GM12878 (cell line): ENCODE results near the gene ANTKMT. TPM values are rescaled to one million over a fixed set of nuclear protein-coding genes. Genes with fewer than 3 reads are reported as not detected.

Source experiments
- ATAC-seq: fragments of 200-7000 bp; cut with Tn5 transposase; 3 replicates; pipeline ENCODE4 v1.9.1; 2020; ENCODE audit warnings: mild to moderate bottlenecking, moderate library complexity
- BruUV-seq: library from RNA; stranded (reverse); fragments of 400-500 nt; replicated peaks from 2 replicates; lab custom pipeline; 2021; lab: Mats Ljungman, UMichigan
- CTCF ChIA-PET: fragments of 300-600 bp; sonication (Branson Sonifier 250); formaldehyde crosslinking; extraction: SDS; loops from one replicate; lab custom pipeline; 2021; ENCODE audit warnings: inconsistent platforms; lab: Yijun Ruan, JAX
- POLR2A ChIA-PET: fragments of 350-600 bp; formaldehyde crosslinking; extraction: SDS; loops from one replicate; lab custom pipeline; 2021; ENCODE audit warnings: inconsistent platforms; lab: Charles Lee
- RAD21 ChIA-PET: fragments of 300-600 bp; sonication (Branson Sonifier 250); formaldehyde crosslinking; loops from one replicate; lab custom pipeline; 2023; ENCODE audit warnings: antibody characterized with exemption; ENCODE audit not compliant: unreplicated experiment; lab: Charles Lee
- SMC1A ChIA-PET: fragments of 300-600 bp; sonication (Branson Sonifier 250); formaldehyde crosslinking; loops from one replicate; lab custom pipeline; 2023; ENCODE audit not compliant: unreplicated experiment, uncharacterized antibody; lab: Charles Lee
- DNase-seq: peaks from one replicate; pipeline ENCODE4 v3.0.0-alpha.2; 2011; ENCODE audit warnings: low read depth, low spot score
- FAIRE-seq: peaks from 3 replicates; lab custom pipeline; 2011; peaks lifted over from hg19 to GRCh38; lab: Jason Lieb, UNC
- H2AFZ ChIP-seq: 2 replicates; pipeline ENCODE4 v1.6.0; 2011; ENCODE audit warnings: low read depth, low read length, control low read depth; ENCODE audit not compliant: control insufficient read depth
- H3K27ac ChIP-seq: 2 replicates; pipeline ENCODE4 v1.5.1; 2011; ENCODE audit warnings: control low read depth; ENCODE audit not compliant: control insufficient read depth, insufficient read depth
- H3K27me3 ChIP-seq, 2 experiments: replicated peaks in 1 of 2; 2 replicates each; pipeline versions ENCODE4 v1.6.0 to v1.6.1; 2011; ENCODE audit warnings: low read length in 1 of 2; ENCODE audit not compliant: control insufficient read depth in 2 of 2, insufficient read depth in 2 of 2
- H3K36me3 ChIP-seq, 2 experiments: 2 replicates each; pipeline ENCODE4 v1.5.1; 2011; ENCODE audit warnings: low read length in 1 of 2; ENCODE audit not compliant: control insufficient read depth in 2 of 2, insufficient read depth in 2 of 2
- H3K4me1 ChIP-seq: 2 replicates; pipeline ENCODE4 v1.6.1; 2011; ENCODE audit warnings: mild to moderate bottlenecking, low read length, moderate library complexity, mixed read lengths; ENCODE audit not compliant: control insufficient read depth, insufficient read depth
- H3K4me2 ChIP-seq: 2 replicates; pipeline ENCODE4 v1.6.0; 2011; ENCODE audit warnings: control low read depth; ENCODE audit not compliant: control insufficient read depth, insufficient read depth
- H3K4me3 ChIP-seq: fragments of 200-600 bp; sonication (generic); 2 replicates; pipeline ENCODE4 v1.5.1; 2016
- H3K79me2 ChIP-seq: 2 replicates; pipeline ENCODE4 v1.6.0; 2011; ENCODE audit warnings: low read length; ENCODE audit not compliant: control insufficient read depth, insufficient read depth
- H3K9ac ChIP-seq: 2 replicates; pipeline ENCODE4 v1.8.0; 2011; ENCODE audit warnings: low read length, control low read depth, mixed read lengths; ENCODE audit not compliant: control insufficient read depth, insufficient read depth
- H3K9me3 ChIP-seq: replicated peaks from 3 replicates; pipeline ENCODE4 v1.5.1; 2011; ENCODE audit warnings: mild to moderate bottlenecking, low read length; ENCODE audit not compliant: control insufficient read depth, insufficient read depth
- H4K20me1 ChIP-seq: 2 replicates; pipeline ENCODE4 v1.6.0; 2011; ENCODE audit not compliant: control insufficient read depth, insufficient read depth
- CHD1 ChIP-seq: IDR thresholded peaks from 2 replicates; pipeline ENCODE4 v1.6.1; 2012; ENCODE audit warnings: low read depth, low read length, improper control_type of control experiment
- EP300 ChIP-seq, 2 experiments: fragments of 150-350 bp in 1 of 2; IDR thresholded peaks; 2 replicates each; pipeline ENCODE4 v1.6.1; 2011 to 2012; ENCODE audit warnings: low read depth in 2 of 2, low read length in 2 of 2, borderline replicate concordance in 1 of 2, improper control_type of control experiment in 1 of 2, inconsistent platforms in 1 of 2; ENCODE audit not compliant: control insufficient read depth in 1 of 2
- KDM1A ChIP-seq: fragments of 200-600 bp; sonication (generic); IDR thresholded peaks from 2 replicates; pipeline ENCODE4 v1.6.1; 2016; ENCODE audit warnings: borderline replicate concordance
- RAD51 ChIP-seq: fragments of 450-650 bp; IDR thresholded peaks from 2 replicates; pipeline ENCODE4 v1.6.1; 2016; ENCODE audit warnings: moderate library complexity, mild to moderate bottlenecking, inconsistent platforms
- TCF3 ChIP-seq: IDR thresholded peaks from 2 replicates; pipeline ENCODE4 v1.6.1; 2012; ENCODE audit warnings: low read depth, mild to moderate bottlenecking, low read length, borderline replicate concordance; ENCODE audit not compliant: insufficient read depth
- WGBS: methylation state at CpG from one replicate; pipeline ENCODE4 v1.1.6; 2016; ENCODE audit warnings: low lambda C conversion rate; ENCODE audit not compliant: insufficient replicate concordance, insufficient coverage; ENCODE audit errors: missing lambda C conversion rate; 5-methylcytosine and 5-hydroxymethylcytosine counted together
- in situ Hi-C: fragments of 300-500 bp; cut with MboI; formaldehyde crosslinking; loops from 9 replicates; pipeline ENCODE4 v1.14.3; 2018; ENCODE audit warnings: mixed read lengths
- intact Hi-C: fragments of 100-400 bp; cut with micrococcal nuclease; formaldehyde crosslinking; loops from one replicate; pipeline ENCODE4 v1.14.2; 2022; ENCODE audit not compliant: unreplicated experiment
- polyA plus RNA-seq, 11 experiments: library from polyadenylated mRNA; depleted of rRNA in 4 of 11; unstranded in 6 of 11; stranded (reverse) in 5 of 11; fragments of >200 nt; fragmentation: Nextera tagmentation in 4 of 11; fragmentation: Illumina TruSeq in 1 of 11; extraction: Ambion mirVana in 4 of 11; extraction: Trizol in 1 of 11; gene quantifications; 1 replicate in 1 of 11; 2 replicates in 10 of 11; pipeline versions ENCODE4 v1.2.1 to v1.2.3, GENCODE V29; 2011 to 2016; ENCODE audit warnings: inconsistent platforms in 2 of 11, missing spikeins in 2 of 11, low read depth in 1 of 11
- total RNA-seq, 4 experiments: library from RNA; depleted of rRNA in 3 of 4; stranded (reverse); fragments of >200 nt in 3 of 4; fragmentation: Illumina TruSeq in 1 of 4; extraction: Trizol in 1 of 4; gene quantifications; 2 replicates each; pipeline versions ENCODE4 v1.2.1 to v1.2.3, GENCODE V29; 2013 to 2021
- TF ChIP-seq, protein P1 (sequence below): fragments of 450-650 bp; formaldehyde crosslinking; IDR thresholded peaks from 2 replicates; pipeline ENCODE4 v1.5.0; 2022; ENCODE audit warnings: mild to moderate bottlenecking, missing genetic modification characterization

The ANTKMT gene
- total and polyA plus RNA-seq, 10 of the 15 experiments (the other 5 are each of a cell fraction or from before 2014, with no cell fraction given): 0.58 to 60.5 (median 25.8) TPM

DNA sequence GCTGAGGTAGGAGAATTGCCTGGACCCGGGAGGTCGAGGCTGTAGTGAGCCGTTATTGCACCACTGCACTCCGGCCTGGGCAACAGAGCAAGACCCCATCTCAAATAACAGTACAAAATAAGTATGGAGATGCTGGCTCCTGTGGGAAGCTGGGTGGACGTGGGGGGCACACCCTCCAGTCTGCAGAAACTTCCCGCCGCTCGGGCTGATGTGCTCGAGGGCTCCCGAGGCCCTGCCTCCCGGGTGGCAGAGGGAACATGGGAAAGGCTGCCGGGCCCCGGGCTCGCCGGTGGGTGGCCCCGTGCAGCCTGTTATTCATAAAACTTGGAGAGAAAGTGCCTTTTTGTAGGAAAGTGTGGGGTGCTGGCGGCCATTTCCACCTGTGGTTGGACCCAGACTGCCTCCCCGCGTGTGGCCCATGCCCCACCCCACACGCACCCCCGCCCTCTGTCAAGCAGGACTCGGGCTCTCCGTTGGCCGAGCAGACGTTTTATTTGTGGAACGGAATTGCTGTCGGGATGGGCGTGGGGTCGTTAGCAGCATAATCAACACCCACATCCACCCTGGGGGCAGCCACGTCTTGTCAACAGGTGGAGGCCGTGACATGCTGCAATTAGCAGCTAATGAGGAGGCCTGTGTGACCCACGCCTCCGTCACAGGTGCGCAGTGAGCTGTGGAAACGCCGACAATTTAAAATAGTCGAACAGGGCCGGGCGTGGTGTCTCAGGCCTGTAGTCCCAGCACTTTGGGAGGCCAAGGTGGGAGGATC lies 27.2 kb downstream of the ANTKMT start:
- no peak overlapping the region for H3K9ac ChIP-seq
- TF ChIP-seq, protein P1, sequence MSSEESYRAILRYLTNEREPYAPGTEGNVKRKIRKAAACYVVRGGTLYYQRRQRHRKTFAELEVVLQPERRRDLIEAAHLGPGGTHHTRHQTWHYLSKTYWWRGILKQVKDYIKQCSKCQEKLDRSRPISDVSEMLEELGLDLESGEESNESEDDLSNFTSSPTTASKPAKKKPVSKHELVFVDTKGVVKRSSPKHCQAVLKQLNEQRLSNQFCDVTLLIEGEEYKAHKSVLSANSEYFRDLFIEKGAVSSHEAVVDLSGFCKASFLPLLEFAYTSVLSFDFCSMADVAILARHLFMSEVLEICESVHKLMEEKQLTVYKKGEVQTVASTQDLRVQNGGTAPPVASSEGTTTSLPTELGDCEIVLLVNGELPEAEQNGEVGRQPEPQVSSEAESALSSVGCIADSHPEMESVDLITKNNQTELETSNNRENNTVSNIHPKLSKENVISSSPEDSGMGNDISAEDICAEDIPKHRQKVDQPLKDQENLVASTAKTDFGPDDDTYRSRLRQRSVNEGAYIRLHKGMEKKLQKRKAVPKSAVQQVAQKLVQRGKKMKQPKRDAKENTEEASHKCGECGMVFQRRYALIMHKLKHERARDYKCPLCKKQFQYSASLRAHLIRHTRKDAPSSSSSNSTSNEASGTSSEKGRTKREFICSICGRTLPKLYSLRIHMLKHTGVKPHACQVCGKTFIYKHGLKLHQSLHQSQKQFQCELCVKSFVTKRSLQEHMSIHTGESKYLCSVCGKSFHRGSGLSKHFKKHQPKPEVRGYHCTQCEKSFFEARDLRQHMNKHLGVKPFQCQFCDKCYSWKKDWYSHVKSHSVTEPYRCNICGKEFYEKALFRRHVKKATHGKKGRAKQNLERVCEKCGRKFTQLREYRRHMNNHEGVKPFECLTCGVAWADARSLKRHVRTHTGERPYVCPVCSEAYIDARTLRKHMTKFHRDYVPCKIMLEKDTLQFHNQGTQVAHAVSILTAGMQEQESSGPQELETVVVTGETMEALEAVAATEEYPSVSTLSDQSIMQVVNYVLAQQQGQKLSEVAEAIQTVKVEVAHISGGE (CRISPR knock-in tag): no peak
- TF ChIP-seq EP300 (IDR thresholded peaks at IDR 0.05; ENCODE audit: borderline replicate concordance in 1 of 2, control insufficient read depth in 1 of 2, low read depth in 2 of 2, low read length in 2 of 2): no peak
- no peak for TF ChIP-seq KDM1A
- TF ChIP-seq RAD51: no peak
- TF ChIP-seq TCF3: no peak
- no peak for TF ChIP-seq CHD1
- intact Hi-C loops (no loop called here), in situ Hi-C loops (no loop called here)
- ChIA-PET SMC1A (interaction anchor here (0.6 kb wide), 1 partner anchor 39 kb away, joined by 3 read pairs; no protein-coding TSS in a partner anchor), RAD21 (no interaction called here), POLR2A (no interaction called here), CTCF (interaction anchor here (0.5 kb wide), 1 partner anchor 60 kb away, joined by 3 read pairs; no protein-coding TSS in a partner anchor)
- no peak overlapping the region for H3K4me2 ChIP-seq
- H3K4me3 ChIP-seq: no peak overlapping the region
- no peaks in the 10 kb centered on the region for H3K79me2 ChIP-seq
- ATAC-seq (no peak), DNase-seq (no peak), FAIRE-seq (no peak)
- H3K36me3 ChIP-seq: no peaks in the 10 kb centered on the region
- no peak overlapping the region for H2AFZ ChIP-seq
- no peaks in the 10 kb centered on the region for H3K4me1 ChIP-seq
- no TSS peak for BruUV-seq
- H4K20me1 ChIP-seq: no peaks in the 10 kb centered on the region
- H3K27me3 ChIP-seq: no peaks in the 10 kb centered on the region; a peak in 1 of 4 replicates
- no peak overlapping the region for H3K27ac ChIP-seq
- H3K9me3 ChIP-seq: no peaks in the 10 kb centered on the region
- 52% methylated on average over 38 of the region's 39 CpGs for WGBS
